Osteoblast (primary cell): ENCODE results near the gene SP7. TPM values are rescaled to one million over a fixed set of nuclear protein-coding genes. Genes with fewer than 3 reads are reported as not detected.
A peak's percentile ranks its signal among the peaks of the same experiment; 100 is the strongest.

Source experiments
- DNase-seq: peaks from one replicate; pipeline ENCODE4 v3.0.0; 2011; ENCODE audit warnings: low spot score, mixed read lengths; ENCODE audit not compliant: insufficient read length; ENCODE audit errors: missing footprints
- H2AFZ ChIP-seq: 2 replicates; pipeline ENCODE4 v1.6.0; 2011; ENCODE audit warnings: mild to moderate bottlenecking, low read length
- H3K27ac ChIP-seq: 2 replicates; pipeline ENCODE4 v1.5.1; 2011; ENCODE audit warnings: mild to moderate bottlenecking, low read depth, low read length, moderate library complexity
- H3K27me3 ChIP-seq: 2 replicates; pipeline ENCODE4 v1.6.0; 2012; ENCODE audit warnings: mild to moderate bottlenecking, control low read depth, inconsistent platforms, low read length, moderate library complexity; ENCODE audit not compliant: insufficient read depth
- H3K36me3 ChIP-seq: 2 replicates; pipeline ENCODE4 v1.5.1; 2011; ENCODE audit warnings: mild to moderate bottlenecking, low read length, control low read depth, moderate library complexity; ENCODE audit not compliant: insufficient read depth
- H3K4me1 ChIP-seq: 2 replicates; pipeline ENCODE4 v1.5.1; 2011; ENCODE audit warnings: mild to moderate bottlenecking, low read length, control low read depth, moderate library complexity; ENCODE audit not compliant: insufficient read depth
- H3K4me2 ChIP-seq: 2 replicates; pipeline ENCODE4 v1.6.0; 2011; ENCODE audit warnings: mild to moderate bottlenecking, low read length; ENCODE audit not compliant: insufficient read depth
- H3K4me3 ChIP-seq: fragments of 200-600 bp; sonication (generic); 3 replicates; pipeline ENCODE4 v1.5.1; 2012; ENCODE audit warnings: mild to moderate bottlenecking, low read length, inconsistent platforms; ENCODE audit not compliant: insufficient read depth
- H3K79me2 ChIP-seq: 2 replicates; pipeline ENCODE4 v1.6.0; 2012; ENCODE audit warnings: mild to moderate bottlenecking, low read length, control low read depth, inconsistent platforms; ENCODE audit not compliant: insufficient read depth
- H3K9me3 ChIP-seq: 2 replicates; pipeline ENCODE4 v1.5.1; 2011; ENCODE audit warnings: low read depth, low read length, control low read depth
- H4K20me1 ChIP-seq: 2 replicates; pipeline ENCODE4 v1.6.0; 2012; ENCODE audit warnings: mild to moderate bottlenecking, low read length, control low read depth; ENCODE audit not compliant: insufficient read depth
- total RNA-seq: library from RNA; depleted of rRNA; stranded (reverse); fragments of >200 nt; gene quantifications from 2 replicates; pipeline ENCODE4 v1.2.3, GENCODE V29; 2012
- TF ChIP-seq, protein P1 (sequence below): IDR thresholded peaks from 2 replicates; pipeline ENCODE4 v1.5.1; 2011; ENCODE audit warnings: mild to moderate bottlenecking, low read depth, low read length, moderate library complexity; ENCODE audit errors: extremely low read depth

Gene SP7
- total RNA-seq, 1 donor: not detected

- H3K79me2 ChIP-seq: peaks cover under 1% of the 10 kb centered on the region
- peak; percentile 81 for DNase-seq
- peaks cover 3% of the 10 kb centered on the region for H3K27me3 ChIP-seq
- H3K27ac ChIP-seq: no peak overlapping the region
- TF ChIP-seq, protein P1, sequence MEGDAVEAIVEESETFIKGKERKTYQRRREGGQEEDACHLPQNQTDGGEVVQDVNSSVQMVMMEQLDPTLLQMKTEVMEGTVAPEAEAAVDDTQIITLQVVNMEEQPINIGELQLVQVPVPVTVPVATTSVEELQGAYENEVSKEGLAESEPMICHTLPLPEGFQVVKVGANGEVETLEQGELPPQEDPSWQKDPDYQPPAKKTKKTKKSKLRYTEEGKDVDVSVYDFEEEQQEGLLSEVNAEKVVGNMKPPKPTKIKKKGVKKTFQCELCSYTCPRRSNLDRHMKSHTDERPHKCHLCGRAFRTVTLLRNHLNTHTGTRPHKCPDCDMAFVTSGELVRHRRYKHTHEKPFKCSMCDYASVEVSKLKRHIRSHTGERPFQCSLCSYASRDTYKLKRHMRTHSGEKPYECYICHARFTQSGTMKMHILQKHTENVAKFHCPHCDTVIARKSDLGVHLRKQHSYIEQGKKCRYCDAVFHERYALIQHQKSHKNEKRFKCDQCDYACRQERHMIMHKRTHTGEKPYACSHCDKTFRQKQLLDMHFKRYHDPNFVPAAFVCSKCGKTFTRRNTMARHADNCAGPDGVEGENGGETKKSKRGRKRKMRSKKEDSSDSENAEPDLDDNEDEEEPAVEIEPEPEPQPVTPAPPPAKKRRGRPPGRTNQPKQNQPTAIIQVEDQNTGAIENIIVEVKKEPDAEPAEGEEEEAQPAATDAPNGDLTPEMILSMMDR: no peak
- H3K36me3 ChIP-seq: no peaks in the 10 kb centered on the region
- no peaks in the 10 kb centered on the region for H4K20me1 ChIP-seq
- H3K9me3 ChIP-seq: no peaks in the 10 kb centered on the region
- peak overlapping the region; percentile 80 for H3K4me3 ChIP-seq
- peak overlapping the region; percentile 71 for H3K4me2 ChIP-seq
- H3K4me1 ChIP-seq: peaks cover 16% of the 10 kb centered on the region
- H2AFZ ChIP-seq: peak overlapping the region; percentile 0
Measured at GRCh38 chr12:53325511-53326061, 10.6 kb downstream of the SP7 start.

GRCh38 chr12:53324779-53325510 lies 11.2 kb downstream of the SP7 start:
- TF ChIP-seq, protein P1: peak; percentile 68
- peak; percentile 99 for DNase-seq
- Histone ChIP-seq H3K27ac (no peak overlapping the region), H3K79me2 (peaks cover 7% of the 10 kb centered on the region), H3K9me3 (no peaks in the 10 kb centered on the region), H2AFZ (peak overlapping the region; percentile 85), H3K4me1 (peaks cover 21% of the 10 kb centered on the region), H3K4me3 (peak overlapping the region; percentile 80), H4K20me1 (no peaks in the 10 kb centered on the region), H3K27me3 (no peaks in the 10 kb centered on the region), H3K36me3 (no peaks in the 10 kb centered on the region), H3K4me2 (peak overlapping the region; percentile 71)

GRCh38 chr12:53324113-53324778 lies 11.9 kb downstream of the SP7 start:
- H3K27me3 ChIP-seq: no peaks in the 10 kb centered on the region
- TF ChIP-seq, protein P1: no peak
- peaks cover 21% of the 10 kb centered on the region for H3K4me1 ChIP-seq
- no peaks in the 10 kb centered on the region for H3K9me3 ChIP-seq
- H3K4me2 ChIP-seq: peak overlapping the region; percentile 71
- H3K36me3 ChIP-seq: no peaks in the 10 kb centered on the region
- H3K27ac ChIP-seq: no peak overlapping the region
- H3K4me3 ChIP-seq: peak overlapping the region; percentile 80
- DNase-seq: peak; percentile 66
- no peaks in the 10 kb centered on the region for H4K20me1 ChIP-seq
- H3K79me2 ChIP-seq: peaks cover 10% of the 10 kb centered on the region
- H2AFZ ChIP-seq: peak overlapping the region; percentile 85
